ENCODE data around the gene RELL2. TPM values are rescaled to one million over a fixed set of nuclear protein-coding genes. Genes with fewer than 3 reads are reported as not detected.

RELL2 gene
- total RNA-seq, 1 experiment from 2014 or later, result 8.7 TPM

DNA sequence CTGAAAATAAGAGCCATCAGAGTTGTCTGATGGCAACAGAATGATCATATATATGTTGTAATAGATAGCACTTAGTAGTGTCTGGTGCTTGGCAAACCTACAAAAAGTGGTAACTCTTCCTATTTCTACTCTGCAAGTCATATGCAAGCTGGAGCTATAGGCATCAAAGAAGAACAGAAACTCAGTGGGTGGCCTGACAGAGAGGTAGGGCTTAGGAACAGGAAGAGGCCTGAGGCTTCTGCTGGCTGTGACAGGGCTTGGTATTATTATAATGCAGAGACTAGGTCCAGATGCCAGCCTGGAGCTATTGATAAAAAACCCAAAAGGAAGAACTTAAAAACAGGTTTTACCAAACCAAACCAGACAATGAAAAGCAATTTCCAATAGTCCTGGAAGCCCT lies 13.6 kb upstream of the RELL2 start (continued):
- TF ChIP-seq ZBTB33 (IDR thresholded peaks at IDR 0.05; ENCODE audit: extremely low read depth, insufficient replicate concordance, low read length) (no peak), CBX3 (IDR thresholded peaks at IDR 0.05; ENCODE audit: low read depth) (no peak), ELF1 (IDR thresholded peaks at IDR 0.05; ENCODE audit: borderline replicate concordance, low read depth) (no peak), EZH2 (IDR thresholded peaks at IDR 0.05) (no peak), ZFX (IDR thresholded peaks at IDR 0.05) (no peak), EZH2phosphoT487 (IDR thresholded peaks at IDR 0.05; ENCODE audit: borderline replicate concordance) (no peak), SIN3A (IDR thresholded peaks at IDR 0.05; ENCODE audit: low read depth) (no peak), ZNF274 (IDR thresholded peaks at IDR 0.05; ENCODE audit: low read depth, low read length) (no peak), SP1 (IDR thresholded peaks at IDR 0.05; ENCODE audit: low read depth) (no peak), TCF7L2 (IDR thresholded peaks at IDR 0.05; ENCODE audit: borderline replicate concordance, extremely low read depth, insufficient read depth, insufficient read length) (no peak)

DNA sequence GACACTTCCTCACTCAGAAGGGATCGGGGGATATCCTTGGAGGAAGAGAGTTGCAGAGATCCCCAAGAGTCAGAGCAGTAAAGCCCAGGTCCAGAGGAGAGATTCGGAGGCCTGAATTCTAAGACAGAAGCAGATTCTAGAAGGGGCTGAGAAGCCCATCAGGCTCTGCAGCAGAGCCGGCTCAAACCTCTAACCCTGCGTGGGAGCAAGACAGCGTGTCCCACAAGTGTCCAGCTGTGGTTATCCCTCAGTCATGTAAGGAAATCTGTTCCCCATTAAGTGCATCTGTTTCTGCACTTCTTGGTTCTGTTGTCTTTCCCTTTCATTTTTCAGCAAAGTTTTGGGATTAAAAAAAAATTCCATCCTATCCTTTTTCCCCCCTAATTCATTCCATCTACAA lies 13.2 kb upstream of the RELL2 start:
- peaks cover 38 to 49% of the 10 kb centered on the region in 2 experiments; a peak in 3 of 4 replicates for H3K36me3 ChIP-seq (ENCODE audit: control insufficient read depth in 1 of 2, insufficient read depth in 2 of 2, low read length in 2 of 2)
- intact Hi-C loops (cut with micrococcal nuclease), result no loop called here
- TF ChIP-seq EGR1 (IDR thresholded peaks at IDR 0.05; ENCODE audit: low read depth) (no peak), POLR2AphosphoS5 (IDR thresholded peaks at IDR 0.05; ENCODE audit: low read depth, low read length) (no peak), POLR2A (IDR thresholded peaks at IDR 0.05; ENCODE audit: borderline replicate concordance, extremely low read depth, insufficient read depth, insufficient read length) (no peak), ZNF274 (IDR thresholded peaks at IDR 0.05; ENCODE audit: low read depth, low read length) (no peak), SP1 (IDR thresholded peaks at IDR 0.05; ENCODE audit: low read depth) (no peak), REST (IDR thresholded peaks at IDR 0.05; ENCODE audit: low read depth) (no peak), SRF (IDR thresholded peaks at IDR 0.05; ENCODE audit: low read depth) (no peak), FOSL1 (IDR thresholded peaks at IDR 0.05; ENCODE audit: low read depth) (no peak), ELF1 (IDR thresholded peaks at IDR 0.05; ENCODE audit: borderline replicate concordance, low read depth) (no peak)
- TF ChIP-seq, protein P1, sequence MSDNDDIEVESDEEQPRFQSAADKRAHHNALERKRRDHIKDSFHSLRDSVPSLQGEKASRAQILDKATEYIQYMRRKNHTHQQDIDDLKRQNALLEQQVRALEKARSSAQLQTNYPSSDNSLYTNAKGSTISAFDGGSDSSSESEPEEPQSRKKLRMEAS (IDR thresholded peaks at IDR 0.05), result no peak
- TF ChIP-seq, protein P2, sequence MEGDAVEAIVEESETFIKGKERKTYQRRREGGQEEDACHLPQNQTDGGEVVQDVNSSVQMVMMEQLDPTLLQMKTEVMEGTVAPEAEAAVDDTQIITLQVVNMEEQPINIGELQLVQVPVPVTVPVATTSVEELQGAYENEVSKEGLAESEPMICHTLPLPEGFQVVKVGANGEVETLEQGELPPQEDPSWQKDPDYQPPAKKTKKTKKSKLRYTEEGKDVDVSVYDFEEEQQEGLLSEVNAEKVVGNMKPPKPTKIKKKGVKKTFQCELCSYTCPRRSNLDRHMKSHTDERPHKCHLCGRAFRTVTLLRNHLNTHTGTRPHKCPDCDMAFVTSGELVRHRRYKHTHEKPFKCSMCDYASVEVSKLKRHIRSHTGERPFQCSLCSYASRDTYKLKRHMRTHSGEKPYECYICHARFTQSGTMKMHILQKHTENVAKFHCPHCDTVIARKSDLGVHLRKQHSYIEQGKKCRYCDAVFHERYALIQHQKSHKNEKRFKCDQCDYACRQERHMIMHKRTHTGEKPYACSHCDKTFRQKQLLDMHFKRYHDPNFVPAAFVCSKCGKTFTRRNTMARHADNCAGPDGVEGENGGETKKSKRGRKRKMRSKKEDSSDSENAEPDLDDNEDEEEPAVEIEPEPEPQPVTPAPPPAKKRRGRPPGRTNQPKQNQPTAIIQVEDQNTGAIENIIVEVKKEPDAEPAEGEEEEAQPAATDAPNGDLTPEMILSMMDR (IDR thresholded peaks at IDR 0.05 in 2 of 3, conservative IDR thresholded peaks at IDR 0.05 in 1 of 3; ENCODE audit: borderline replicate concordance in 1 of 3, insufficient read depth in 1 of 3, low read depth in 2 of 3, low read length in 2 of 3), result no peak

More for the DNA sequence above, 13.2 kb upstream of the RELL2 start:
- H3K4me3 ChIP-seq (replicated peaks in 1 of 2; ENCODE audit: low read depth in 1 of 2, low read length in 2 of 2), result no peak overlapping the region
- no peak overlapping the region for H3K4me2 ChIP-seq (ENCODE audit: low read length)
- ATAC-seq, result no peak
- CTCF ChIA-PET, result interaction anchor here (1.0 kb wide), 1 partner anchor 31 kb away, joined by 3 read pairs; no protein-coding TSS in a partner anchor
- no peak overlapping the region for H3K27ac ChIP-seq (ENCODE audit: low read depth, low read length)
- no peaks in the 10 kb centered on the region for H3K9me3 ChIP-seq (ENCODE audit: control insufficient read depth in 1 of 2, insufficient read depth in 1 of 2, low read depth in 1 of 2, low read length in 2 of 2)
- POLR2A ChIA-PET, result no interaction called here
- RAD21 ChIA-PET (ENCODE audit: low non-redundant PET in 1 of 2, low total read pairs in 2 of 2, uncharacterized antibody in 2 of 2, unreplicated experiment in 2 of 2), result no interaction called here
- H3K27me3 ChIP-seq (ENCODE audit: insufficient read depth, low read length), result no peaks in the 10 kb centered on the region
- H2AFZ ChIP-seq (ENCODE audit: low read depth, low read length, poor library complexity, severe bottlenecking), result no peak overlapping the region
- DNase-seq (ENCODE audit: low read depth, low spot score), result no peak
- no TSS peak for BruUV-seq (replicated peaks)
- no peaks in the 10 kb centered on the region for H3K9me2 ChIP-seq (ENCODE audit: insufficient read depth)
- H4K20me1 ChIP-seq (ENCODE audit: insufficient read depth), result no peaks in the 10 kb centered on the region
- peaks cover 0 to 7% of the 10 kb centered on the region in 2 experiments; a peak in 2 of 4 replicates for H3K4me1 ChIP-seq (ENCODE audit: control insufficient read depth in 1 of 2, insufficient read depth in 2 of 2, low read length in 2 of 2)
- H3K79me2 ChIP-seq (ENCODE audit: insufficient read depth, low read length), result no peaks in the 10 kb centered on the region
- no peak overlapping the region for H3K9ac ChIP-seq (ENCODE audit: low read length)

Measured in HCT116 (cell line).